GM12891 (cell line): ENCODE results near the gene MNX1. TPM values are rescaled to one million over a fixed set of nuclear protein-coding genes. Genes with fewer than 3 reads are reported as not detected.

ENCODE experiments used
- DNase-seq: peaks from one replicate; pipeline ENCODE4 v3.0.0; 2011; ENCODE audit warnings: low spot score; ENCODE audit not compliant: insufficient read length
- FAIRE-seq: peaks from 2 replicates; lab custom pipeline; 2011; peaks lifted over from hg19 to GRCh38; lab: Jason Lieb, UNC
- PAX5 ChIP-seq: IDR thresholded peaks from 2 replicates; pipeline ENCODE4 v1.6.1; 2011; ENCODE audit warnings: low read length, moderate library complexity, mild to moderate bottlenecking; ENCODE audit not compliant: insufficient read depth, severe bottlenecking
- POLR2A ChIP-seq: IDR thresholded peaks from 2 replicates; pipeline ENCODE4 v1.6.1; 2011; ENCODE audit warnings: low read depth, low read length, control low read depth
- POLR2AphosphoS5 ChIP-seq: IDR thresholded peaks from 2 replicates; pipeline ENCODE4 v1.6.1; 2011; ENCODE audit warnings: low read depth, low read length, control low read depth
- POU2F2 ChIP-seq: IDR thresholded peaks from 2 replicates; pipeline ENCODE4 v1.6.1; 2011; ENCODE audit warnings: low read depth, mild to moderate bottlenecking, control low read depth, low read length, moderate library complexity
- SPI1 ChIP-seq: IDR thresholded peaks from 2 replicates; pipeline ENCODE4 v1.6.1; 2011; ENCODE audit warnings: low read depth, low read length, control low read depth
- TAF1 ChIP-seq: IDR thresholded peaks from 2 replicates; pipeline ENCODE4 v1.6.1; 2011; ENCODE audit warnings: low read depth, low read length, control low read depth
- polyA plus RNA-seq: library from polyadenylated mRNA; unstranded; fragments of >200 nt; gene quantifications from one replicate; pipeline ENCODE4 v1.2.1, GENCODE V29; 2012; ENCODE audit warnings: low read depth, missing spikeins, inconsistent platforms; ENCODE audit not compliant: missing spikeins

Gene MNX1
- 0.39 TPM for polyA plus RNA-seq

- DNase-seq, result peak; percentile 95
- FAIRE-seq, result peak; percentile 86
- TF ChIP-seq SPI1 (no peak), TAF1 (no peak), PAX5 (no peak), POLR2AphosphoS5 (no peak), POLR2A (no peak), POU2F2 (no peak)
These were observed at the start of gene MNX1 for GRCh38 chr7:157010588-157011332. MNX1 (minus strand) TSS chr7:157010663; CDS start chr7:157010350, 313 bp downstream.

GRCh38 chr7:157059534-157059933 lies 49.1 kb upstream of the MNX1 start:
- FAIRE-seq, result no peak
- TF ChIP-seq POLR2A (no peak), POU2F2 (no peak), SPI1 (no peak), PAX5 (no peak), TAF1 (no peak), POLR2AphosphoS5 (no peak)

GRCh38 chr7:157058701-157059100 lies 48.2 kb upstream of the MNX1 start:
- no peak for TF ChIP-seq SPI1
- no peak for TF ChIP-seq PAX5
- TF ChIP-seq POLR2A, result no peak
- TF ChIP-seq POLR2AphosphoS5, result no peak
- TF ChIP-seq TAF1, result no peak
- no peak for TF ChIP-seq POU2F2
- FAIRE-seq, result no peak
- DNase-seq, result no peak

More at GRCh38 chr7:157059534-157059933, 49.1 kb upstream of the MNX1 start:
- DNase-seq, result no peak

DNA sequence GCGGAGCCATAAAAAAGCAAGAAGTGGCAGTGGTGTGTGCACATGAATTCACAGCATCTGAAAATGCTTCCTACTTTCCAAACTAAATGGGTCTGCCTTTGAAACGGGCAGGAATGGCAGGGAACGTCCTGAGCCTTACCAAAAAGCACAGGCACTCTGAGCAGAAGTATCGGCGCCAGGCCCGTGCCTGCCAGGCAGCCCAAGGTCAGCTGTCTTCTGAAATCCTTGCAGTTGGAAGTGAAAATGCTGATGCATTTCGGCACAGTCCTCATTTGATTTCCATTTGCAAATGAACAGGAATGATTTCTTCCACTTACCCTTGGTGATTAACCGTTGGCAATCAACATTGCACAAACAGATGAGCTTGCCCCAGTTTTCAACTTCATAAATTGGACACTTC lies 47.6 kb upstream of the MNX1 start:
- TF ChIP-seq PAX5 (no peak), SPI1 (no peak), POU2F2 (no peak), TAF1 (no peak), POLR2AphosphoS5 (no peak), POLR2A (no peak)
- FAIRE-seq (no peak), DNase-seq (no peak)

GRCh38 chr7:157056957-157057902 lies 46.8 kb upstream of the MNX1 start:
- no peak for TF ChIP-seq SPI1
- TF ChIP-seq TAF1, result no peak
- no peak for TF ChIP-seq PAX5
- no peak for TF ChIP-seq POU2F2
- no peak for TF ChIP-seq POLR2A
- no peak for TF ChIP-seq POLR2AphosphoS5
- FAIRE-seq (no peak), DNase-seq (no peak)

DNA sequence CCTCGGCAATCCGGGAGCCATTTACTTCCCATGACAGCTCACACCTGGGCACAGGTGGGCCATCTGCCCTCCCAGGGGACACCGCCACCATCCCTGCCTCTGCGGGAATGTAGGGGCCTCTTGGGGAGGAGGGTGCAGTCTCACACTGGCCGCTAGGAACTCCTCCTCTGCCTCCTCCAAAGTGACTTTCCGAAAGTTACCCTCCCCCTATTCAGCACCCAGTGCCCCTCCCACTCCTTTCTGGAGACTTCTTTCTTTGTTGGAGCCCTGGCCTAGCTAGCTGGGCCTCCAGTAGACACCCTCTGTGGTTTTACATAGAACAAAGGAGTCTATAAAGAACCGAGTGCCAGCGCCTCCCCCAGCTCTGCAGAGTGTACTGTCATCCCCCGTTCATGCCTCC lies 45.8 kb upstream of the MNX1 start:
- FAIRE-seq, result no peak
- no peak for TF ChIP-seq TAF1
- TF ChIP-seq POLR2AphosphoS5, result no peak
- TF ChIP-seq POU2F2, result no peak
- TF ChIP-seq PAX5, result no peak
- no peak for TF ChIP-seq POLR2A
- TF ChIP-seq SPI1, result no peak
- no peak for DNase-seq

- DNase-seq, result no peak
- FAIRE-seq, result no peak
- TF ChIP-seq PAX5 (no peak), TAF1 (no peak), SPI1 (no peak), POLR2A (no peak), POLR2AphosphoS5 (no peak), POU2F2 (no peak)
These were observed 44.5 kb upstream of the MNX1 start for GRCh38 chr7:157054927-157055326.

GRCh38 chr7:157053118-157053517 lies 42.7 kb upstream of the MNX1 start:
- no peak for FAIRE-seq
- DNase-seq, result no peak
- no peak for TF ChIP-seq POLR2AphosphoS5
- no peak for TF ChIP-seq POLR2A
- TF ChIP-seq POU2F2, result no peak
- TF ChIP-seq TAF1, result no peak
- TF ChIP-seq SPI1, result no peak
- no peak for TF ChIP-seq PAX5

DNA sequence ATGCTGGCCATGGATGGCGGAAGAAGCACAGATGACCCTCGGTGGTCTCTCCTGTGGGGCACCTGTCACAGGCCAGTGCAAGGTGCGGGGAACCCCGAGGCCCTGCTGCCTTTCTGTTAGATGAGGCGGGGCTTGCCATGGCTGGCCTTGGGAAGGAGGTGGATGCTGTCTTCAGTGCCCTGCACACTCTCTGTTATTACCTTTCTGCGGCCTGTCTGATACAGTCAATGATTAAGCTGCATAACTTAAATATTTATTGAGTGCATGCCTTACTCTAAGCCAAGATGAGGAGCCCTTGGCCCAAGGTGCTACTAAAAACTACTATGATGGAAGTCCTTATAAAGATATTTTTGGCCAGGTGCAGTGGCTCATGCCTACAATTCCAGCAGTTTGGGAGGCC lies 36.7 kb upstream of the MNX1 start:
- no peak for DNase-seq
- FAIRE-seq, result no peak
- TF ChIP-seq POLR2A (no peak), POU2F2 (no peak), SPI1 (no peak), PAX5 (no peak), POLR2AphosphoS5 (no peak)
